Left lobe of liver (tissue), 2 donors: Measurements from ENCODE around the gene RBM23. TPM values are rescaled to one million over a fixed set of nuclear protein-coding genes. Genes with fewer than 3 reads are reported as not detected.

Experiments used
- ATAC-seq: fragments of 200-7000 bp; cut with Tn5 transposase; one replicate; pipeline ENCODE4 v1.9.1; 2020; ENCODE audit warnings: mild to moderate bottlenecking, moderate library complexity
- DNase-seq: peaks from one replicate; pipeline ENCODE4 v3.0.0-alpha.2; 2020; ENCODE audit warnings: low spot score
- total RNA-seq: library from RNA; stranded (reverse); gene quantifications from one replicate; pipeline ENCODE4 v1.2.1, GENCODE V29; 2021
- donor health status: DM: no; HTN: no; CAD: no; lungs with moderate emphysema.
- donor health status: DM: no; HTN: yes; CAD: no.

The RBM23 gene
- total RNA-seq, 1 donor from 2014 or later, result 35.3 TPM

- DNase-seq (no peak), ATAC-seq (no peak)
Measured at GRCh38 chr14:22887260-22887989, 31.5 kb downstream of the RBM23 start.

GRCh38 chr14:22886500-22887259 is 32.3 kb downstream of the RBM23 start:
- ATAC-seq (peak; percentile 65), DNase-seq (no peak)

GRCh38 chr14:22885975-22886374 is 33.0 kb downstream of the RBM23 start:
- ATAC-seq, result no peak
- DNase-seq, result no peak

- ATAC-seq, result no peak
Measured at GRCh38 chr14:22884738-22885523, 34.0 kb downstream of the RBM23 start.

GRCh38 chr14:22884076-22884737 is 34.7 kb downstream of the RBM23 start:
- no peak for DNase-seq
- ATAC-seq, result no peak

More at GRCh38 chr14:22884738-22885523, 34.0 kb downstream of the RBM23 start:
- DNase-seq, result no peak

- DNase-seq, result no peak
- no peak for ATAC-seq
Measured at GRCh38 chr14:22883173-22883976, 35.6 kb downstream of the RBM23 start, which contains the start of gene REM2. TSS of gene REM2 (plus strand) at chr14:22883222. CDS start at chr14:22883288, 66 bp downstream.

GRCh38 chr14:22882529-22883172 is 36.3 kb downstream of the RBM23 start:
- no peak for DNase-seq
- ATAC-seq, result peak; percentile 42

- DNase-seq (no peak), ATAC-seq (no peak)
Measured at GRCh38 chr14:22882064-22882463, 36.9 kb downstream of the RBM23 start.

- ATAC-seq, result no peak
- no peak for DNase-seq
Measured at GRCh38 chr14:22878271-22879246, 40.4 kb downstream of the RBM23 start.

- DNase-seq, result no peak
- ATAC-seq, result no peak
Measured at GRCh38 chr14:22877000-22877501, 41.9 kb downstream of the RBM23 start.

GRCh38 chr14:22875748-22876319 is 43.1 kb downstream of the RBM23 start:
- no peak for ATAC-seq
- DNase-seq, result no peak

GRCh38 chr14:22875003-22875747 is 43.8 kb downstream of the RBM23 start:
- ATAC-seq (no peak), DNase-seq (no peak)

- no peak for ATAC-seq
- DNase-seq, result no peak
Measured at GRCh38 chr14:22872833-22873520, 46.0 kb downstream of the RBM23 start.

GRCh38 chr14:22872033-22872832 is 46.7 kb downstream of the RBM23 start:
- DNase-seq, result peak; percentile 84
- ATAC-seq, result peak; percentile 66

- peak; percentile 93 for ATAC-seq
Measured at GRCh38 chr14:22871224-22872032, 47.5 kb downstream of the RBM23 start, which contains the start of gene LRP10. TSS of gene LRP10 (plus strand) at chr14:22871740. CDS start at chr14:22872304, 564 bp downstream.

More at GRCh38 chr14:22871224-22872032, 47.5 kb downstream of the RBM23 start, which contains the start of gene LRP10:
- peak; percentile 96 for DNase-seq
